DND-41 (cell line): Measurements from ENCODE around the gene ENGASE.

ENCODE experiments used
- ATAC-seq: fragments of 200-7000 bp; cut with Tn5 transposase; 3 replicates; pipeline ENCODE4 v1.9.1; 2021; ENCODE audit warnings: low read depth; ENCODE audit not compliant: insufficient read depth
- DNase-seq: peaks from one replicate; pipeline ENCODE4 v3.0.0-alpha.2; 2020
- H2AFZ ChIP-seq: 2 replicates; pipeline ENCODE4 v1.6.0; 2012; ENCODE audit warnings: low read depth, low read length
- H3K27ac ChIP-seq: 2 replicates; pipeline ENCODE4 v1.5.1; 2012; ENCODE audit warnings: low read length, inconsistent platforms
- H3K27me3 ChIP-seq: fragments of 200-600 bp; sonication (generic); 2 replicates; pipeline ENCODE4 v1.6.0; 2012; ENCODE audit warnings: low read length, mild to moderate bottlenecking, inconsistent platforms; ENCODE audit not compliant: insufficient read depth, poor library complexity
- H3K36me3 ChIP-seq: 2 replicates; pipeline ENCODE4 v1.5.1; 2012; ENCODE audit warnings: low read length, inconsistent platforms; ENCODE audit not compliant: insufficient read depth
- H3K4me1 ChIP-seq: 2 replicates; pipeline ENCODE4 v1.5.1; 2012; ENCODE audit warnings: mild to moderate bottlenecking, low read length; ENCODE audit not compliant: insufficient read depth
- H3K4me2 ChIP-seq: 2 replicates; pipeline ENCODE4 v1.6.0; 2012; ENCODE audit warnings: mild to moderate bottlenecking, moderate library complexity, low read length, inconsistent platforms; ENCODE audit not compliant: insufficient read depth
- H3K4me3 ChIP-seq, 2 experiments: fragments of 200-600 bp in 1 of 2; shearing (Covaris generic) in 1 of 2; 2 replicates each; pipeline ENCODE4 v1.5.1; 2012 to 2016; ENCODE audit warnings: inconsistent platforms in 2 of 2, low read length in 2 of 2, mild to moderate bottlenecking in 2 of 2, low read depth in 1 of 2, moderate library complexity in 1 of 2
- H3K79me2 ChIP-seq: 2 replicates; pipeline ENCODE4 v1.6.0; 2012; ENCODE audit warnings: low read length, inconsistent platforms; ENCODE audit not compliant: insufficient read depth
- H3K9ac ChIP-seq: 2 replicates; pipeline ENCODE4 v1.6.0; 2012; ENCODE audit warnings: low read depth, mild to moderate bottlenecking, inconsistent platforms, low read length, moderate library complexity
- H3K9me3 ChIP-seq: 2 replicates; pipeline ENCODE4 v1.5.1; 2012; ENCODE audit warnings: low read length, moderate library complexity, mild to moderate bottlenecking, inconsistent platforms; ENCODE audit not compliant: insufficient read depth, severe bottlenecking
- H4K20me1 ChIP-seq: 2 replicates; pipeline ENCODE4 v1.6.0; 2012; ENCODE audit warnings: low read length; ENCODE audit not compliant: insufficient read depth
- EZH2 ChIP-seq: IDR thresholded peaks from 3 replicates; pipeline ENCODE4 v1.6.1; 2012; ENCODE audit warnings: borderline replicate concordance, low read depth, mild to moderate bottlenecking, moderate library complexity, low read length, inconsistent platforms; ENCODE audit not compliant: severe bottlenecking
- TF ChIP-seq, protein P1 (sequence below): IDR thresholded peaks from 2 replicates; pipeline ENCODE4 v1.5.1; 2012; ENCODE audit warnings: borderline replicate concordance, low read length, moderate library complexity, mild to moderate bottlenecking; ENCODE audit not compliant: poor library complexity, severe bottlenecking; ENCODE audit errors: extremely low read depth

ENGASE gene

GRCh38 chr17:79041041-79041570, 33.5 kb upstream of the ENGASE start:
- no peak for TF ChIP-seq EZH2
- TF ChIP-seq, protein P1, sequence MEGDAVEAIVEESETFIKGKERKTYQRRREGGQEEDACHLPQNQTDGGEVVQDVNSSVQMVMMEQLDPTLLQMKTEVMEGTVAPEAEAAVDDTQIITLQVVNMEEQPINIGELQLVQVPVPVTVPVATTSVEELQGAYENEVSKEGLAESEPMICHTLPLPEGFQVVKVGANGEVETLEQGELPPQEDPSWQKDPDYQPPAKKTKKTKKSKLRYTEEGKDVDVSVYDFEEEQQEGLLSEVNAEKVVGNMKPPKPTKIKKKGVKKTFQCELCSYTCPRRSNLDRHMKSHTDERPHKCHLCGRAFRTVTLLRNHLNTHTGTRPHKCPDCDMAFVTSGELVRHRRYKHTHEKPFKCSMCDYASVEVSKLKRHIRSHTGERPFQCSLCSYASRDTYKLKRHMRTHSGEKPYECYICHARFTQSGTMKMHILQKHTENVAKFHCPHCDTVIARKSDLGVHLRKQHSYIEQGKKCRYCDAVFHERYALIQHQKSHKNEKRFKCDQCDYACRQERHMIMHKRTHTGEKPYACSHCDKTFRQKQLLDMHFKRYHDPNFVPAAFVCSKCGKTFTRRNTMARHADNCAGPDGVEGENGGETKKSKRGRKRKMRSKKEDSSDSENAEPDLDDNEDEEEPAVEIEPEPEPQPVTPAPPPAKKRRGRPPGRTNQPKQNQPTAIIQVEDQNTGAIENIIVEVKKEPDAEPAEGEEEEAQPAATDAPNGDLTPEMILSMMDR = no peak
- no peak overlapping the region for H3K27ac ChIP-seq
- DNase-seq = no peak
- no peaks in the 10 kb centered on the region for H3K4me1 ChIP-seq
- H3K79me2 ChIP-seq = no peaks in the 10 kb centered on the region
- no peak overlapping the region for H3K4me2 ChIP-seq
- no peaks in the 10 kb centered on the region for H3K27me3 ChIP-seq
- peaks cover 12% of the 10 kb centered on the region for H4K20me1 ChIP-seq
- no peak overlapping the region for H2AFZ ChIP-seq
- no peaks in the 10 kb centered on the region for H3K36me3 ChIP-seq
- no peak overlapping the region for H3K4me3 ChIP-seq
- no peaks in the 10 kb centered on the region for H3K9me3 ChIP-seq
- no peak overlapping the region for H3K9ac ChIP-seq
- no peak for ATAC-seq

DNA sequence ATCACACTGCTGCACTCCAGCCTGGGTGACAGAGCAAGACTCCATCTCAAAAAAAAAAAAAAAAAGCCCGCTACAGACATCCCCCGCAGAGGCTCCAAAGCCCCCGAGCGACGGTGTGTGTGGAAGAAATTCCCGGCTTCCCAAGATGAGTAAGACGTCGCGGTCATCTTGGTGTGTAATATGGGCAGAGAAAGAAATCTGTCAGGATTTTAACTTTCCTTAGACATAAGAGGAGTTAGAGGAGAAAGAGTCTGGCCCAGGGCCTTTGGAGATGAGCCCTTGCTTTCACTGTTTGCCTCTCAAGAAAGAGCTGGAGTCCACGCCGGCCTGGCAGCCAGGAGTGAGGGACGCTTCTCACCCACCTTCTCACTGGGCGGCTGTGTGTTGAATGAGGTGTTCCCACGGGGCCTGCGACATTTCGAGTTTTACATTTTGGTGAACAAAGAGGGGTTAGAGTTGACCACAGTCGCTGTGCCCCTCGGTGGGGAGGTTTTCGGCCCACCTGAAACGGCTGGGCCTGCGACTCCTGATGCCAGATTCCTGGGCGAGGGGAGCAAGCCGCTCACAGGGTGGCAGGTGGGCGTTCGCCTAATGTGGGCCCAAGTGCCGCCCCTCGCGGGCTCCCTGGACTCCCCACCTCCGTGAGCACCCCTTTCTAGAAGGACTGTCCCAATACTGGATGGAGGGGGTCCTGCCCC, 32.8 kb upstream of the ENGASE start:
- ATAC-seq (0 out of 3 replicates have a peak, but pooled peaks have one; percentile 8), DNase-seq (no peak)
- no peak overlapping the region for H3K4me2 ChIP-seq

GRCh38 chr17:79042421-79043190, 32.0 kb upstream of the ENGASE start:
- no peak overlapping the region for H3K4me2 ChIP-seq
- TF ChIP-seq EZH2 = no peak
- TF ChIP-seq, protein P1 = peak; percentile 90
- H3K27ac ChIP-seq = no peak overlapping the region
- no peaks in the 10 kb centered on the region for H3K36me3 ChIP-seq
- no peak overlapping the region for H3K9ac ChIP-seq
- no peaks in the 10 kb centered on the region for H3K9me3 ChIP-seq
- no peak overlapping the region for H2AFZ ChIP-seq
- H3K4me3 ChIP-seq = no peak overlapping the region
- peaks cover 14% of the 10 kb centered on the region for H4K20me1 ChIP-seq
- H3K79me2 ChIP-seq = no peaks in the 10 kb centered on the region
- H3K27me3 ChIP-seq = no peaks in the 10 kb centered on the region
- ATAC-seq (peak; percentile 81), DNase-seq (peak; percentile 69)
- no peaks in the 10 kb centered on the region for H3K4me1 ChIP-seq

More for the DNA sequence above, 32.8 kb upstream of the ENGASE start:
- H3K4me1 ChIP-seq = no peaks in the 10 kb centered on the region
- H3K79me2 ChIP-seq = no peaks in the 10 kb centered on the region
- no peaks in the 10 kb centered on the region for H3K36me3 ChIP-seq
- no peak overlapping the region for H3K27ac ChIP-seq
- H4K20me1 ChIP-seq = peaks cover 14% of the 10 kb centered on the region
- H3K4me3 ChIP-seq = no peak overlapping the region
- H3K27me3 ChIP-seq = no peaks in the 10 kb centered on the region
- no peak overlapping the region for H2AFZ ChIP-seq
- no peak overlapping the region for H3K9ac ChIP-seq
- no peak for TF ChIP-seq EZH2
- TF ChIP-seq, protein P1 = no peak
- no peaks in the 10 kb centered on the region for H3K9me3 ChIP-seq
